Lung microvascular endothelial cell (primary cell): ENCODE data around the gene GGT7. TPM values are rescaled to one million over a fixed set of nuclear protein-coding genes. Genes with fewer than 3 reads are reported as not detected.
A peak's percentile ranks its signal among the peaks of the same experiment; 100 is the strongest.
"Not testable (repeated sequence)": the region's sequence is repeated elsewhere in the genome, so short reads cannot be mapped to it uniquely, and the experiment has no call there.

Experiments
- DNase-seq, 2 donors: peaks; one replicate each; pipeline versions ENCODE4 v3.0.0 to v3.0.0-alpha.2; 2010; ENCODE audit warnings: low read depth in 2 of 2
- total RNA-seq: library from RNA; depleted of rRNA; stranded (reverse); fragments of >200 nt; gene quantifications from 2 replicates; pipeline ENCODE4 v1.2.1, GENCODE V29; 2014

The GGT7 gene
- total RNA-seq, 1 donor from 2014 or later, result 3.4 TPM

DNA sequence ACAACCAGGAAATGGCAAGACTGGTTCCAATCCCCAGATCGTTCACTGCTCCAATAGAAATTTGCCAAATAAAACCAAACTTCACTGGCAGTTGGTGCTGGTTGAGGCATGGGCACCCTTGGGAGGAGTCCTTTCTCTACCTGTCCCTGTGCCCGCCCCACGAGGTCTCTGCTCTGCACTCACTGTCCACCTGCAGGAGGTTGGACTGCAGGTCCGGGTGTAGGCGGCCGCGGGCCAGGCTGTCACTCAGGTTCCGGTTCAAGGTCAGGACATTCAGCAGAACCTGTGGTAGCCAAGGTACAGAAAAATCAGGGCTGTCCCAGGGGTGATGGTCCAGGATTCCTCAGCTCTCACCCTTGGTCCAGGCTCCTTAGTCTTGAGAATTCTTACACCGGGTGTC, 22.9 kb downstream of the GGT7 start:
- DNase-seq, result no peak

DNA sequence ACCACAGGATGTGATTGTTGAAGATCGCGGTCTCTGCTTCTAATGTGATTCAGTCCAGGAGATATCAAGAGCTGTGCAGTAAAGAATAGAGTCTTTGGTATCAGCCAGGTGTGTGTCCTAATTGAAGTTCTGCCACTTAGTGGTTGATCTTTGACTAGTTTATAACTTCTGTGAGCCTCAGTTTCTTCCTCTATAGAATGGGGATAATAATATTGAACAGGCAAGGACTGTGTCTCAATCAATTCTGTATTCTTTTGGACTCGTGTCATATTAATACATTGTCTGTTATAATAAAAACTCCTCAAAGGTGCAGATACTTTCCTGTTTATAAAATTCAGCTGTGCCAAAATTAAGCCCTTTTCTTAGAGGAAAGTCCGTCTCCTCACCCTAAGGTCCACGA, 24.1 kb downstream of the GGT7 start:
- DNase-seq, result no peak

DNA sequence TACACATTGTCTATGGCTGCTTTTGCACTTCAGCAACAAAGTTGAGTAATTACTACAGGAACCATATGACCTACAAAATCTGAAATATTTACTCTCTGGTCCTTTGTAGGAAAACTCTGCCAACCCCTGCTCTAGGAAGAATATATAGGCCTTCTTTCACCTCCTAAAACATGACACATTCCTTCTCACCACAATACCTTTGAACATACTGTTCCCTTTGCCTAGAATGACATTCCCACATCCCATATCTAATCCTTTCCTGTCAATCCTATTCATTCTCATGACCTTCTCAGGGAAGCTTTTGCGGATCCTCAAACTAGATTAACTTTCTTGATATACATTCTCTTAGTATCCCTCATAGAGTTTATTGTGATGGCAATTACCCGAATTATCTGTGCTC, 29.2 kb downstream of the GGT7 start:
- DNase-seq, result no peak

DNA sequence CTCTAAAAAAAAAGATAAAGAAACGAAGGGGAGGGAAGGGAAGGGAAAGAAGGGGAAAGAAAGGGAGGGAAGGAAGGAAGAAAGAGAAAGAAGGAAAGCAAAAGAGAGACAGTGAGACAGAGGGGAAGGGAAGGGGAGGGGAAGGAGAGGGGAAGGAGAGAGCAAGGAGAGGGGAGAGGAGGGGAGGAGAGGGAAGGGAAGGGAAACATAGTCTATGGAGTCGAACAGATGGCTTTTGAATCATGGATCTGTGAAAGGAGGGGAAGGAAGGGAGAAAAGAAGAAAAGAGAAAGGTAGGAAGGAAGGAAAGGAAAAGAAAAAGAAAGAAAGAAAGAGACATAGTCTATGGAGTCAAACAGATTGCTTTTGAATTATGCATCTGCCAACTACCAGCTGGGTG, 30.5 kb downstream of the GGT7 start:
- DNase-seq, result no peak

DNA sequence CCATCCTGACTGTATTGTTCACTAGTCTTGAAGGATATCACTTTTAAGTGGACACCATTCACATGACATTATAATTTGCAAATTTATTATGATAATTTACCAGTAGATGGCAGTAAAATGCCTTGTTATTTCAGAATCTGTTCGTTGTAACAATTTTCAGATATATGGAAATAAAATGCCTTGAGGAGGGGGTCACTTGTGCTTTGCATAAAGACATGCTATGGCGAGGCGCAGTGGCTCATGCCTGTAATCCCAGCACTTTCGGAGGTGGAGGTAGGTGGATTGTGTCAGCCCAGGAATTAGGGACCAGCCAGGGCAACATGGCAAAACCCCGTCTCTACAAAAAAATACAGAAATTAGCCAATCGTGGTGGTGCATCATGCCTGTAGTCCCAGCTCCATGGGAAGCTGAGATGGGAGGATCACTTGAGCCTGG, 38.2 kb downstream of the GGT7 start:
- peak; percentile 48 to 56 for DNase-seq

DNA sequence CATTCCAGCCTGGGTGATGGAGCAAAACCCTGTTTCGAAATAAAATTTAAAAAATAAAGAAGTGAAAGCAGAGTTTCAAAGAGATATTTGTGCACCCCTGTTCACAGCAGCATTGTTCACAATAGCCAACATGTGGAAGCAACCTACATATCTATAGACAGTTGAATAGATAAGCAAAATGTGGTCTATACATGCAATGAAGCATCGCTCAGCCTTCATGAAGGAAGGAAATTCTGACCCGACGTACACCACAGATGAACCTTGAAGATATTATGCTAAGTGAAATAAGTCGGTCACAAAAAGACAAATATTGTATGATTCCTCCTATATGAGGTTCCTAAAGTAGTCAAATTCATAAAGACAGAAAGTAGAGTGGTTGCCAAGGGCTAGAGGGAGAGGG, 40.7 kb downstream of the GGT7 start:
- no peak for DNase-seq

DNA sequence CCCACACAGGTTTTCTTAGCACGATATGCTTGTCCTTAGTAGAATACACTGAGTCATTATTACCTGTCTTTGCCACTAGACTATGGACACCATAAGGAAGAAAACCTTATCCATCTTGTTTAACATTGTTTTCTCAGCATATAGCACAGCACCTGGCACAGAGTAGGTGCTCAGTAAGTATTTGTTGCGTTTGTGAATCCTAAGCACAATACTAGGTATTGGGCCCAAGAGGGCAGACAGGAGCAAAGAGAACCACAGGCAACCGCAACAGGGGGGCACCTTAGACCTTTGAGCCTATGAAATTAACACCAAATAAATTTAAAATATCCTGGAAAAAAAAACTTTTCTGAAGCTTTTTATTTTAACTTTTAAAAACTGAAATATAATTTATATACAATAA, 43.5 kb downstream of the GGT7 start:
- no peak for DNase-seq

DNA sequence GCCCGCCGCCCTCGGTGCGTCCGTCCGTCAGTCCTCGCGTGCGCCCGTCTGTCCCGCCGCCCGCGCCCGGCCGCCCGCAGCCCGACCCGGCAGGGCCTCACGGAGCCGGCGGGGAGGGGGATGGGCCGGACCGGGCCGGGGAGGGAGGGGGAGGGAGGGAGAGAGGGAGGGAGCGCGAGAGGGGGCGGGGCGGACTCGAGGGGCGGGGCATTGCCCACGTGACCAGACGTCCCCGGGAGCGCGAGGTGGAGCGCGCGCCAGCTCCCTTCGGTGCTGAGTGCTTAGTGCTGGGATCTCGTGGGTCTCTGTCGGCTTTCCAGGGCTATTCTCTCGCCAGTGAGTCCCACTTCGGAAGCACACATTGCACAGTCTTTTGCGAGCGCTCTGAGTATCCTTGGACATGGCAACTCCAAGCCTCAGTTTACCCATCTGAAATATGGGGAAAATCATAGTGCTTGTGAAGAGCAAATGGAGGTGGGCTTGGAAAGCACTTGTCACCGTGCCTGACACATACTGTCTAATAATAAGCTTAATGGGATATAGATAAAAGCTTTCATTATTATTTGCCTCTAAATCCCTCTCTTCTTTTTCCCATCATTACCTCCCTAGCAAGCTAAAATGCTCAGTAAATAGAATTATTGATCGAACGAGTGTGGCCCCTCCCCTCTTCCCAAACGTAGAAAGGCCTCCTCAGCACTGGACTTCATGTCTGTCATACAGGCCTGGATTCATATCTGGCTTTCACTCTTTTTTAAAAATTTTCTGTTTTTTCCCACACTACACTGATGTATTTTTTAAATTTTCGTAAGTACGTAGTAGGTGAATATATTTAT, 46.9 kb downstream of the GGT7 start, which contains the start of gene NCOA6:
TSS of gene NCOA6 (minus strand) at position 122 of the 833 bp plus-strand sequence. CDS start 43,296 bp downstream, outside the sequence.
- DNase-seq, result peak; percentile 83 to 92

DNA sequence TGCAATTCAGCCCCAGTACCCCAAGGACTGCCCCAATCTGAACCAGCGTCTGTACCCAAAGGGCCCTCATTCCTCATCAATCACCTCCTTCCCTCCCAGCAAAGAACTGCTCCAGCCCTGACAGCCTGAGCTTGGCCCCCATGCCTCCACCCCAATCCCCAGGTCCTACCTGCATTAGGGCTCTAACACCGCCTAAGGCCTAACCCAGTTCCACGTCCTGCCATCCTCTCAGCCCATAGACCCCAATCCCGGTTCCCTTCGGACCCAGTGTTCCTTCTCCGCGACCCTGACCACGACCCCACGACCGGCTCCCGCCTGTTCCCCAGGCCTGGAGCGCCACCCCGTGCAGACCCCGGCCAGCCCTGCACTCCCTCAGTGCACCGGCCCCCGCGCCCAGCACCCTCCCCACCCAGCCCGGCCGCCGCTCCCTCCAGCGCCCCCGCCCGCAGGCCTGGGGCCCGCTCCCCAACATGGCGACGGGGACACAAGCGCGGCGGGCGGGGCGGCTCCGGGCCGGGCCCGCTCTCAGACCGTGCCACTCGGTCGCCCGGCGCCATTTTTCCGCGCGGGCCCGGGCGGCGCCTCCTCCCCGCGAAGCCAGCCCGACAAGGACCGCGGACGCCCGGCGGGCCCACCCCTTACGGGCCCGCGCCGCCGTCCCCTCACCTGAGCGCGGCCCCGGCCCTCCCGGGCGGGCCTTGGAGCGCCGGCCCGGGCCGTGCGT, 47.7 kb downstream of the GGT7 start:
- DNase-seq, result peak; percentile 48 to 67

DNA sequence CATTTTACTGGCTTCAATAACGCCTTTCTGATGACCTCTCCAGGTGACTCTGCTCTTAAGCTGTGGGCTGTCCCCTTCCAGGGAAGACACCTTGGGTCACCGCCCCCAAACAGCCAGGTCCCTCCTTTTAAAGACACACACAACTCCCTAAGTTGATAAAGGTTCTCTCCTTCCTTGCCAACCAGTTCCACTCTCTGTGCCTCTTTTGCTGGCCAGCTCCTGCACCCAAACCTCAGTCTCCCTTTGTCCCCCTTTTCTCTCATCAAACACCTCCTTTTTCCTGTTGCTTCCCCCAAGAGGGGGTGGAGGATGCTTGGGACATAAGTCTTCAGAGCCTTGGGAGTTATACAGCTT, 48.2 kb downstream of the GGT7 start:
- peak; percentile 31 to 49 for DNase-seq

DNA sequence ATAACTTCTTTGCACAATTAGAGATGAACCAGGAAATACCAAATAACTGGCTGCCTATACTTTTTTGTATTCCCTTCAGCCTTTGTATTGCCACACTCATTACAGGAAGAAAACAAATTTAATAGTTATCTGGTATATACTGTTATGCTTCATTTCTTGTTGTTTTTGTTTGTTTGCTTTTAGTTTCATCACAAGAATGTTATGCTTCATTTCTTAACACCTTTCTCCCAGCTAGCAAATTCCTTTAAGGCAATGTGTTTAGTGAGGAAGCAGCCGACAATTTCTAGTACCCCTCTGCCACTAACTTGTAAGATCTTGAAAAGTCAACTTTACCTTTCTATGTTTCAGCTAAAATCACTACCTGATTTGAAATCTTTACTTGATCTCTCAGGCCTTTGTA, 48.6 kb downstream of the GGT7 start:
- no peak for DNase-seq

DNA sequence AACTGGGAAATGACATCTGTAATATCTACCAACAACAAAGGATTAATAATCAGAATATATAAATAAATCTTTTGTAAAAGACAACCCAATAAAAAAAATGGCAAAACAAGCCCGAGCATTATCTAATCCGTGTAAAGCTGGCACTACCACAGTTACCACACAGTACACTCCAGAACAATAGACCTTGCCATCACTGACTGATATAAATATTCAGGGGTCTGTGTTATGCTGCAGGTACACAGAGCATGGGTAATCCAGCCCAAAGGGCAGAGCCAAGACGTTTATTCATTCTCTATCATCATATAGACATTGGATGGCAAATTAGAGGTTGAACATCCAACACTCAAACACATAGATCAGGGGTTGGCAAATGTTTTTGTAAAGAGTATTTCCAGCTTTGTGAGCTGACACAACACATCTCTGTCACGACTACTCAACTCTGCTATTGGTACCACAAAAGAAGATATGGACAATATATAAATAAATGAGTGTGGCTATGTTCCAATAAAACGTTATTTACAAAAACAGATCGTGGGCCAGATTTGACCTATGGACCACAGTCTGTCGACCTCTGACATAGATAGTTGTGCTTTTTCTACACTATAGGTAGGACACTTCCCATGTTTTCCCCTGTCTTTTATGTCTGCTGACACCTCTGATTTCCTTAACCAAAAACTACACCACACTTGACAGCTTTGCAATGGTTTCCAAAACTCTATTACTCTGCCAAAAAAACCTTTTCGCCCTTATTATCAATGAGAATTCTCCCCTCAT, 51.7 kb downstream of the GGT7 start:
- no peak for DNase-seq

DNA sequence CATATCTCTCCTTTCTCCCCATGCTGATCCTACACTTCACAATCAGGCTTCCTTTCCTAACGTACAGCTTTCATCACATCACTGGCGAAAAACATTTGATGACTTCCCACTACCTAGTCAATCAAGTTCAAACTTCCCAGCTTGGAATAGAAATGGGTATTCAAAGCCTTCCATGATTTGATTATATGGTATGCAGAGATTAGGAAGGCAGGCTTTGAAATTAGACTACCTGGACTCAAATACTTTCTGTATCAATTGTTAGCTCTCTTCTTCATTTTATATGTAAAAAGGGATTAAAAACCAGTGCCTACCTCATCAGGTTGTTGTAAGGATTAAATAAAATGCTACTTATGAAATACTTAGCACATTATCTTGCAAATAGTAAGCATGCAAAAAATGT, 54.9 kb downstream of the GGT7 start:
- no peak for DNase-seq

DNA sequence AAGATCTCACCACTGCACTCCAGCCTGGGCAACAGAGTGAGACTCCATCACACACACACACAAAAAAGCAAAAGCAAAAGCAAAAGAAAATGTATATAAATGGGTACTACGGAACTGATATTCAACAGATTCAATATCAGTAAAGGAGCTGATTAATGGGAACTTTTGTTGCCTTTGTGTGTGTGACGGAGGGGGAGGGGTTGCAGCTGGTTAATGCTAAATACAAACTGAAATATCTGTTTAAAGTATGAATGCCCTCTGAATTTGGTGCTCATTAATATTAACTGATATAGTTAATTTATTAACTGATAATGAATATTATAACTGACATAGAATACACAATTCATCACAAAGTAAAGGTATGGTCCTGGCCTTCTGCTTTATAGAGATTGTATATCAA, 55.6 kb downstream of the GGT7 start:
- no peak for DNase-seq

DNA sequence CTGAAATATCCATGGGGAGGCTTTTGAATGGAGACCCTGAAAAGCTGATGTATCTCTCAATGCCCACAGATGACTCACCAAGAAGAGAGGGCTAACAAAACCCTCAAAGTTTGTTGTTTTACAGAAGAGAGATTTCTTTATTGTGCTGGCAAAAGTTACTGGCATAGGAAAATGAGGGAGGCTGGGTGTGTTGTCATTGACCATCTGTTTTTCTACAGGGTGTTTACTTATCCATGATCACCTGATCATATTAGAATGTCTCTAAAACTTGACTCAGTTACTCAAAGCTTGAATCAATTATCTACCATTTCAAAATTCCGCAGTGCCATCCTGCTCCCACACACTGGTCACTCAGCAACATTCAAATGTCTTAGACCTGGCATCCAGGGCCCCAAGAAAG, 57.0 kb downstream of the GGT7 start:
- DNase-seq, result no peak

DNA sequence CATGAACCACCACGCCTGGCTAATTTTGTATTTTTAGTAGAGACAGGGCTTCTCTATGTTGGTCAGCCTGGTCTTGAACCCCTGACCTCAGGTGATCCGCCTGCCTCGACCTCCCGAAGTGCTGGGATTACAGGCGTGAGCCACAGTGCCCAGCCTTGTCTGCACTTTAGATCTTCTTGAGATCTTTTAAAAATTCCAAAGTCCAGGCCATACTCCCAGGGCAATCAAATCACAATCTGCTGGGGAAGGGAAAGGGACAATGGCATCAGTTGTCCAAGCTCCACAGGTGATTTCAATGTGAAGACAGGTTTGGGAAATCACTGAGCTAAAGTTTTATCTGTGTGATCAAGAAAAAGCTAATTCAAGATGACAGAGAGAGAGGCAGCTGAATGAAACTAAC, 64.1 kb downstream of the GGT7 start:
- DNase-seq, result no peak

DNA sequence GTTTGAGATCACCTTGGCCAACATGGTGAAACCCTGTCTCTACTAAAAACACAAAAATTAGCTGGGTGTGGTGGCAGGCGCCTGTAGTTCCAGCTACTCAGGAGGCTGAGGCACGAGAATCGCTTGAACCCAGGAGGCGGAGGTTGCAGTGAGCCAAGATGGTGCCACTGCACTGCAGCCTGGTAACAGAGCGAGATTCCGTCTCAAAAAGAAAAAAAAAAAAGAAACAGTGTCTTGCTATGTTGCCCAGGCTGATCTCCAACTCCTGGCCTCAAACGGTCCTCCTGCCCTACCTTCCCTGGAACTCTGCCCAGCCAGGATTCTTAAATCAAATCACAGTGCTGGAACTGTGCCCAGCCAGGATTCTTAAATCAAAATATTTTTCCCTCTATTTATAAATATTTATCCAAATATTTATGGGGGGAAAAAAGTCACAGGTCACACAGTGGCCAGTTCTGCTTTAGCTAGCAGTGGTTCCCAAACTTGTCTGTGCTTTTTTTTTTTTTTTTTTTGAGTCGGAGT, 64.7 kb downstream of the GGT7 start:
- DNase-seq, result not testable (repeated sequence)

DNA sequence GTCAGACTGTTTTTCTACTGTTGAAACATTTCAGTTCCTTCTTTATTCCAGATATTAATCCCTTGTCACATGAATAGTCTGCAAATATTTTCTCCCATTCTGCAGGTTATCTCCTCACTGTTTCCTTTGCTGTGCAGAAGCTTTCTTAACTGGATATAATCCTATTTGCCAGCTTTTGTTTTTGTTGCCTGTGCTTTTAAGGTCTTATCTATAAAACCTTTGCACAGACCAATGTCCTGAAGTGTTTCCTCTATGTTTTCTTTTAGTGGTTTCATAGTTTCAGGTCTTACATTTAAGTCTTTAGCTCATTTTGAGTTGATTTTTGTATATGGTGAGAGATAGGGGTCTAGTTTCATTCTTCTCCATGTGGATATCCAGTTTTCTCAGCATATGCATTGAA, 66.4 kb downstream of the GGT7 start:
- DNase-seq, result no peak

DNA sequence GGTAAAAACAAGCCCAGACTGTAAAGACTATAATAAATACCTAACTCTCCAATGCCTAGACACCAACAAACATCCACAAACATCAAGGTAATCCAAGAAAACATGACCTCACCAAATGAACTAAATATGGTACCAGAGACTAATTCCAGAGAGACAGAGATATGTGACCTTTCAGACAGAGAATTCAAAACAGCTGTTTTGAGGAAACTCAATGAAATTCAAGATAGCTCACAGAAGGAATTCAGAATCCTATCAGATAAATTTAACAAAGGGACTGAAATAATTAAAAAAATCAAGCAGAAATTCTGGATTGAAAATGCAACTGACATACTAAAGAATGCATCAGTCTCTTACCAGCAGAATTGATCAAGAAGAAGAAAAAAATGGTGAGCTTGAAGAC, 73.8 kb downstream of the GGT7 start:
- no peak for DNase-seq

DNA sequence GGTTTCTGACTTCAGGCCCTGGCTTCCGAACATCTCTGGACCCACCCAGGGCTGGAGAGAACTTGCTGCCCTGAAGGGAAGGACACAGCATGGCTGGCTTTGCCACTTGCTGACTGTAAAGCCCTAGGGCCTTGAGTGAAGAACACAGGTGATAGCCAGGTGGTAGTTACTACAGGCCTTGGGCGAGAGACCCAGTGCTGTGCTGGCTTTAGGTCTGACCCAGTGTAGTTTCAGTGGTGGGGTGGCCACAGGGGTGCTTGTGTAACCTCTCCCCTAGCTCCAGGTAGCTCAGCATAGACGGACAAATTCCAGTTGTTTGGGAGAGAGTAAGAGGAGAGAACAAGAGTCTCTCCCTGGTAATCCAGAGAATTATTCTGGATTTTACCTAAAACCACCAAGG, 74.3 kb downstream of the GGT7 start:
- DNase-seq, result no peak

DNA sequence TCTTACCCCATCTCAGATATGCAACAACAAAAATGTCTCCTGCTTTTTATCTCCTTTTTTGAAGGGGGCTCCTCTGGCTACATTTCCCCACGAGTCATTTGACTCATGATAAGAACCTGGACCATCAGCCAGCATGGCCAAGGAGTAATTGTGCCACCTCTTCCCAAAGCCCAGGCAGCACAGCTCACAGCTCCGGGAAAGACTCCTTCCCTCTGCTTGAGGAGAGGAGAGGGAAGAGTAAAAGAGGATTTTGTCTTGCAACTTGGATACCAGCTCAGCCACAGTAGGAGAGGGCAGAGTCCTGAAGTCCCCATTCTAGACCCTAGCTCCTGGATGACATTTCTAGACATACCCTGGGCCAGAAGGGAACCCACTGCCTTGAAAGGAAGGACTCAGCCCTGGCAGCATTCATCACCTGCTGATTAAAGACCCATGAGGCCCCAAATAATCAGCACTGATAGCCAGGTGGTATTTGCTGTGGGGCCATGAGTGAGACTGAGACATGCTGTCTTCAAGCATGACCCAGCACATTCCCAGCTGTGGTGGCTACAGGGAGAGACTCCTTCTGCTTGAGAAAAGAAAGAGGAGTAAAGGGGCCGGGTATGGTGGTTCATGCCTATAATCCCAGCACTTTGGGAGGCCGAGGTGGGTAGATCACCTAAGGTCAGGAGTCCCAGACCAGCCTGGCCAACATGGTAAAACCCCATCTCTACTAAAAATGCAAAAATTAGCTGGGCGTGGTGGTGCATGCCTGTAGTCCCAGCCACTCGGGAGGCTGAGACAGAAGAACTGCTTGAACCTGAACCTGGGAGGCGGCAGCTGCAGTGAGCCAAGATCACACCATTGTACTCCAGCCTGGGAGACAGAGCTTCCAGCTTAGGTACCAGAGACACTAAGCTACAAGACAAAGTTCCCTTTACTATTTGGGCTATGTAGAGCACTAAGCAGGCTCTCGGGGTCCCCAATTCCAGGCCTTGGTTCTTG, 75.4 kb downstream of the GGT7 start:
- DNase-seq, result no peak
